ENCODE data around the gene ABHD13. TPM values are rescaled to one million over a fixed set of nuclear protein-coding genes. Genes with fewer than 3 reads are reported as not detected.

ABHD13 gene
- total RNA-seq, 2 experiments from 2014 or later, result 3.8 to 4.1 TPM

GRCh38 chr13:108185223-108185622 is 33.0 kb upstream of the ABHD13 start:
- no peaks in the 10 kb centered on the region for H3K9me3 Mint-ChIP-seq
- H3K27ac Mint-ChIP-seq, result no peak overlapping the region
- no peak overlapping the region for H3K4me3 Mint-ChIP-seq
- ChIA-PET POLR2A (no interaction called here), CTCF (interaction anchor here (1.0 kb wide), 1 partner anchor 8 kb away, joined by 4 read pairs; no protein-coding TSS in a partner anchor)
- intact Hi-C loops (cut with micrococcal nuclease), result no loop called here
- H3K27me3 Mint-ChIP-seq, result peaks cover 5% of the 10 kb centered on the region
- DNase-seq (no peak), ATAC-seq (no peak)
- H3K4me1 Mint-ChIP-seq (ENCODE audit: low read depth), result no peaks in the 10 kb centered on the region
- no peaks in the 10 kb centered on the region for H3K36me3 Mint-ChIP-seq (ENCODE audit: low read depth)
- no peak for TF ChIP-seq CTCF (IDR thresholded peaks at IDR 0.05)

- no peak overlapping the region for H3K27ac Mint-ChIP-seq
- no peaks in the 10 kb centered on the region for H3K9me3 Mint-ChIP-seq
- DNase-seq (no peak), ATAC-seq (no peak)
- intact Hi-C loops (cut with micrococcal nuclease), result no loop called here
- H3K4me3 Mint-ChIP-seq, result no peak overlapping the region
- no peaks in the 10 kb centered on the region for H3K4me1 Mint-ChIP-seq (ENCODE audit: low read depth)
- ChIA-PET CTCF (no interaction called here), POLR2A (no interaction called here)
- peaks cover 9% of the 10 kb centered on the region for H3K27me3 Mint-ChIP-seq
- no peak for TF ChIP-seq CTCF (IDR thresholded peaks at IDR 0.05)
- no peaks in the 10 kb centered on the region for H3K36me3 Mint-ChIP-seq (ENCODE audit: low read depth)
These were observed 29.9 kb upstream of the ABHD13 start for GRCh38 chr13:108188260-108188659.

GRCh38 chr13:108190897-108191296 is 27.3 kb upstream of the ABHD13 start:
- intact Hi-C loops (cut with micrococcal nuclease), result no loop called here
- Mint-ChIP-seq H3K4me1 (ENCODE audit: low read depth) (no peaks in the 10 kb centered on the region), H3K27ac (no peak overlapping the region), H3K9me3 (peaks cover 8% of the 10 kb centered on the region), H3K4me3 (no peak overlapping the region), H3K36me3 (ENCODE audit: low read depth) (peaks cover 3% of the 10 kb centered on the region), H3K27me3 (peaks cover 9% of the 10 kb centered on the region)
- TF ChIP-seq CTCF (IDR thresholded peaks at IDR 0.05), result no peak
- CTCF ChIA-PET, result interaction anchor here (1.5 kb wide), 1 partner anchor 35 kb away, joined by 4 read pairs; no protein-coding TSS in a partner anchor
- POLR2A ChIA-PET, result no interaction called here
- DNase-seq (no peak), ATAC-seq (no peak)

GRCh38 chr13:108193806-108194205 is 24.4 kb upstream of the ABHD13 start:
- no peak overlapping the region for H3K4me3 Mint-ChIP-seq
- H3K36me3 Mint-ChIP-seq (ENCODE audit: low read depth), result peaks cover 3% of the 10 kb centered on the region
- intact Hi-C loops (cut with micrococcal nuclease), result no loop called here
- no peak for DNase-seq
- no peak for ATAC-seq
- ChIA-PET POLR2A (no interaction called here), CTCF (no interaction called here)
- TF ChIP-seq CTCF (IDR thresholded peaks at IDR 0.05), result no peak
- H3K27ac Mint-ChIP-seq, result no peak overlapping the region
- no peaks in the 10 kb centered on the region for H3K4me1 Mint-ChIP-seq (ENCODE audit: low read depth)
- H3K27me3 Mint-ChIP-seq, result peaks cover 8% of the 10 kb centered on the region
- peaks cover 10% of the 10 kb centered on the region for H3K9me3 Mint-ChIP-seq

- ATAC-seq (no peak), DNase-seq (no peak)
- H3K27ac Mint-ChIP-seq, result no peak overlapping the region
- no peak for TF ChIP-seq CTCF (IDR thresholded peaks at IDR 0.05)
- H3K4me3 Mint-ChIP-seq, result no peak overlapping the region
- peaks cover 3% of the 10 kb centered on the region for H3K36me3 Mint-ChIP-seq (ENCODE audit: low read depth)
- H3K4me1 Mint-ChIP-seq (ENCODE audit: low read depth), result no peaks in the 10 kb centered on the region
- CTCF ChIA-PET, result no interaction called here
- H3K9me3 Mint-ChIP-seq, result peaks cover 11% of the 10 kb centered on the region
- H3K27me3 Mint-ChIP-seq, result peaks cover 7% of the 10 kb centered on the region
- POLR2A ChIA-PET, result no interaction called here
- intact Hi-C loops (cut with micrococcal nuclease), result no loop called here
These were observed 23.7 kb upstream of the ABHD13 start for GRCh38 chr13:108194435-108194936.
